SW 1271 (cell line): ENCODE results near the gene SESTD1.
"Not testable (repeated sequence)": the region's sequence is repeated elsewhere in the genome, so short reads cannot be mapped to it uniquely, and the experiment has no call there.

ENCODE experiments used
- DNase-seq, 2 experiments: peaks; one replicate each; lab custom pipeline; 2025; lab: John Stamatoyannopoulos, UW

The SESTD1 gene

GRCh38 chr2:179265082-179265510 lies 464 bp upstream of the SESTD1 start:
- DNase-seq = peak in 1 of 2 experiments; percentile 16

DNA sequence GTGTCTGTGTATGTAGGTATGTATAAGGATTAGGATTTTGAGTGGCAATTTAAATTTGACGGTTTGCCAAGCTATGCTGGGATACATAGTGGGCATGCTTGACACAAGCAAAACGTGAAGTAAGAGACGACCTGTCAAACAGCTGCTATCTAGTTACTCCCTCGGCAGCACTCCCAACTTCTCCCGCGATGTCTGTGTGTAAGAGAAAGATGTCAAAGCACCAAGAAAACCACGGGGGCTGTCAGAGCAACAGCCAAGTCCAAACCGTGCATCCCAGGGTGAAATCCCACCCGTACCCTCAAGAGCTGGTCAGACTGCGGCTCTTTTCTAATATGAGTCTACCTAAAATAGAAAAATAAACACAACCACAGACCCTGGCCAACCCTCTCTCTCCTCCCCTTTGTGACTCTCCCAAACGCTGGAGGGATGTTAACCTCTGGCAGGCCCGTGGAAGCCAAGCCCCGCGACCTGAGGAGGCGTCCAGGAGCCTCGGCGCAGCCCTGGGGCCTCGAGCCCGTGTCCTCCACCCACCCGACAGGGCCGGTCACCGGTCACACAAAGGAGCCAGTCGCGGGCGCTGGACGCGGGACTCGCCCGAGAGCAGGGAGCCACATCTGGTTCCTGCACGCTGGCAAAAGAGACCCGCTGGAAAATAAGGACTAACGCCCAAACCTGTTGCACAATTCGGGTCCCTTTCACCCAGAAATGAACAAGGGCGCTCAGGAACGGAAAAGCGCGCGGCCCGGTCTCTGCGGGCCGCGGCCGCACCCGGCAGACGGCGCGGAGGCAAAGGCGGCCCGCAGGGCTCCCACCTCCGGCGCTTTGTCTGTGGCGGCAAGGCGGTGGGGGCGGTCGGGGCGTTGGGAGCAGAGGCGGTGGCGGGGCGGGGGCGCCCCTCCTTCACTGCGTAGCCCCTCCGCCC lies 925 bp downstream of the SESTD1 start:
- DNase-seq = peak in 1 of 2 experiments; percentile 21

DNA sequence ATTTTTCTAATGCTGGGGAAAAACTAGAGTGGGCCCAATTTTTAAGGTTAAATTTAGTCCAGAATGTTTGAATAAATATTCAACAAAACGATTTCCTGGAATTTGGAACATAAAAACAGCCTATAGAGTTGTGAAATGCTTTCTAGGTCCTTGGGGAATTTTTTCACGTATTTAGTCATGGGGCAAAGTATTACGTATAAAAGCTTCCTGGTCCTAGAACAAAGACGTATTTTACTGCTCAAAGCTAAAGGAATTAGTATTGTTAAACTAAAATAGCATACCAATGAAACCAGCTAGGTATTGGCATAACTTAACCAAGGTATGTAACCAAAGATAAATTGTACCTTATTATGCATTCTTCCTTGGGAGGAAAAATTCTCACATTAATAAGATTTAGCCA lies 1.6 kb downstream of the SESTD1 start:
- no peak for DNase-seq

DNA sequence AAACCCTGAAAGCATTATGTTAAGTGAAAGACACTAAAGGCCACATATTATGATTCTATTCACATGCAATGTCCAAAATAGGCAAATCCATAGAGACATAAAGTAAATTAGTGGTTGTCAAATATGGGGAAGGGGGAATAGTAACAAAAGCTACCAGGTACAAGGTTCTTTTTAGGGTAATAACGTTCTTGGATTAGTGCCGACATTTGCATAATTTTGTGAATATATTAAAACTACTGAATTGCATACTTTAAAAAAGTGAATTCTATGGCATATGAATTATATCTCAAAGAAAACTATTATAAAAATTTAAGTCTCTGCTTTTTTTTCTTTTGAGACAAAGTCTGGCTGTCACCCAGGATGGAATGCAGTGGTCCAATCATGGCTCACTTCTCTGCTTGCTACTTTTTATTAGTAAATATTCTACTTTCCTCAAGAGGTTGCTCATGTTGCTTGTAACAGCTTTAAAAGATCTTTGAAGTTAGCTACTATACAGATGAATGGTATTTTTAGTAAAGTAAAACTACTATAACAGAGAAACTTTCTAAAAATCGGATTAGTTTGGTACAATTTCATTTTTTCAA lies 2.5 kb downstream of the SESTD1 start:
- DNase-seq = no peak

GRCh38 chr2:179261151-179261825 lies 3.3 kb downstream of the SESTD1 start:
- no peak for DNase-seq

DNA sequence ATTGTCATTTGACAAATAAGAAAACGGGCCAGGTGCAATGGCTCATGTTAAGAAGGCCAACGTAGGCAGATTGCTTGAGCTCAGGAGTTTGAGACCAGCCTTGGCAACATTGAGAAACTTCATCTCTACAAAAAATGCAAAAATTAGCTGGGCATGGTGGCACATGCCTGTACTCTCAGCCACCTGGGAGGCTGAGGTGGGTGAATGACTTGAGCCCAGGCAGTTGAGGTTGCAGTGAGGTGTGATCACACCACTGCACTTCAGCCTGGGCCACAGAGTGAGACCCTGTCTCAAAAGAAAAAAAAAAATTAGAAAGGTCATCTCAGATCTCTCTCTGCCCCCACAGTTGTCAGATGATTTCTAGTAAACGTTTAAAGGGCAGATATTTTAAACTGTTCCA lies 4.4 kb downstream of the SESTD1 start:
- DNase-seq = no peak

GRCh38 chr2:179255129-179255528 lies 9.5 kb downstream of the SESTD1 start:
- no peak for DNase-seq

GRCh38 chr2:179253226-179253625 lies 11.4 kb downstream of the SESTD1 start:
- DNase-seq = no peak

DNA sequence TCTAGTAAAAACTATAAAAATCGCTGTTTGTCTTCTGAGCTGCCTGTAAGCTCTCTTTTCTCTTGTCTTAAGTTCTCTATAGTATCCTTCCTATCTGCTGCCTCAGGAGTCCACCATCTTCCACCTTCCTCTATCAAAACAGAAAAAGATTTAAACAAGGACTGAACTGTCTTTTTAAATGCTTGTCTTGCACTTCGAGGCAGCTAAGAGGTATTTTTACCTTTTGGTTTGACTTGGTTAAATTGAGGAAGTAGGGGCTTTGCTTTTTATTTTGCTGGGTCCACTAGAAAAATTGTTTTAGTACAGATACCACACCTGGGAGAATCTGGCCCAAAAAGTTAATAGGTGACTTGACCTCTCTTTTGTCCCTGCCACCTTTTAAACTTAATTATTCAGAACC lies 12.2 kb downstream of the SESTD1 start:
- DNase-seq = no peak

- no peak for DNase-seq
Measured at GRCh38 chr2:179251870-179252269, 12.8 kb downstream of the SESTD1 start.

DNA sequence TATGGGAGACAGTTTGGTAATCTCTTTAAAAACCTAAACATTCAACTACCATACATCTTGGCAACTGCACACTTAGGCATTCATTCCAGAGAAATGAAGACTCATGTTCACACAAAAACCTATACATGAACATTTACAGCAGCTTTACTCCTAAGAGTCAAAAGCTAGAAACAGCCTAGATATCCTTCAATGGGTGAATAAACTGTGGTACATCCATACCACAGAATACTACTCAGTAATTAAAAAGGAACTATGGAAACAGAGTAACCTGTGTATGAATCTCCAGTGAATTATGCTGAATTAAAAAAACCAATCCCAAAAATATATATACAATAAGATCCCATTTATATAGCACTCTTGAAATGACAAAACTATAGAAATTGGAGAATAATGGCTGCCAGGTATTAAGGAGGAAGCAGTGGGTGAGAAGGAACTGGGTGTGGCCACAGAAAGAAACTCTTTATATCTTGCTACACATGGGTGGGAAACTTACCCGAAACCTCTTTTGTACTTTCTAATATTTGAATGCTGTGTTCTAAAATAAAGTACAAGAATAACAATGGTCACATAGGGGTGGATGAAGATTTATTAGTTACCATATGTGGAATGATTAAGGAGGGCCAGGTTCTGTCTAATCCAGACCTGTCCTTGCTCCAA lies 13.7 kb downstream of the SESTD1 start:
- no peak for DNase-seq

- no peak for DNase-seq
Measured at GRCh38 chr2:179250095-179250494, 14.5 kb downstream of the SESTD1 start.

DNA sequence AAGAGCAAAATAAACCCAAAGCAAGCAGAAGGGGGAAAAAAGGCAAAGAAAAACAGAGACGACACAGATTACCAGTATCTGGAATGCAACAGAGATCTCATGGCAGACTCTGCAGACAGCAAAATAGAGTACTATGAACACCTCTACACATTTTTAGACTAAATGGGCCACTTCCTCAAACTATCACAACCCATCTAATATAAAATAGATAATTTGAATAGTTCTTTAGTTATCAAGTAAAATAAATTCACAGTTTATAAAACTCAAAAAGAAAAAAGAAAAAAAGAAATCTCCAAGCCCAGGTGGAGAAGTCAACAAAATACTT lies 16.6 kb downstream of the SESTD1 start:
- DNase-seq = no peak

DNA sequence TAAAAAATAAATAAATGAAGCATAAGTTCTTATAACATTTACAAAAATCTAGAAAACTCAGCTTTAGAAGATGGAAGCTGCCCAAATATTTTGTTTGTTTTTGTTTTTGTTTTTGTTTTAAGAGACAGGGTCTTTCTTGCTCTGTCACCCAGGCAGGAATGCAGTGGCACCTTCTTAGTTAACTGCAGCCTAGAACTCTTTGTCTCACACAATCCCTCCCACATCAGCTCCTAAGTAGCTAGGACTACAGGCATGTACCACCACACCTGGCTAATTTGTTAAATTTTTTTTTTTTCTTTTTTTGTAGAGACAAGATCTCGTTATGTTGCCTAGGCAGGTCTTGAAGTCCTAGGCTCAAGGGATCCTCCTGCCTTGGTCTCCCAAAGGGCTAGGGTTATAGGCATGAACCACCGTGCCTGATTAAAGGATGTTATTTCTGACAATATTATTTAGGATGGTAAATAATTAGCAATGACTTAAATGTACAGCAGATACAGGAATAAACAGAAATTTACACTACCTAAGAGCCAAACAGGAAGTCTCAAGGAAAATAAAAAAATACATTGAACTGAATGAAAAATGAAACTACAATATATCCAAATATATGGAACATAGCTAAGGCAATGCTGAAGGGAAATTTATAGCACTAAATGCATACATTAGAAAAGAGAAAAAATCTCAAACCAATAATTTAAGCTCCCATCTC lies 17.2 kb downstream of the SESTD1 start:
- no peak for DNase-seq

GRCh38 chr2:179245843-179246242 lies 18.8 kb downstream of the SESTD1 start:
- not testable (repeated sequence) for DNase-seq

GRCh38 chr2:179243046-179243445 lies 21.6 kb downstream of the SESTD1 start:
- no peak for DNase-seq

DNA sequence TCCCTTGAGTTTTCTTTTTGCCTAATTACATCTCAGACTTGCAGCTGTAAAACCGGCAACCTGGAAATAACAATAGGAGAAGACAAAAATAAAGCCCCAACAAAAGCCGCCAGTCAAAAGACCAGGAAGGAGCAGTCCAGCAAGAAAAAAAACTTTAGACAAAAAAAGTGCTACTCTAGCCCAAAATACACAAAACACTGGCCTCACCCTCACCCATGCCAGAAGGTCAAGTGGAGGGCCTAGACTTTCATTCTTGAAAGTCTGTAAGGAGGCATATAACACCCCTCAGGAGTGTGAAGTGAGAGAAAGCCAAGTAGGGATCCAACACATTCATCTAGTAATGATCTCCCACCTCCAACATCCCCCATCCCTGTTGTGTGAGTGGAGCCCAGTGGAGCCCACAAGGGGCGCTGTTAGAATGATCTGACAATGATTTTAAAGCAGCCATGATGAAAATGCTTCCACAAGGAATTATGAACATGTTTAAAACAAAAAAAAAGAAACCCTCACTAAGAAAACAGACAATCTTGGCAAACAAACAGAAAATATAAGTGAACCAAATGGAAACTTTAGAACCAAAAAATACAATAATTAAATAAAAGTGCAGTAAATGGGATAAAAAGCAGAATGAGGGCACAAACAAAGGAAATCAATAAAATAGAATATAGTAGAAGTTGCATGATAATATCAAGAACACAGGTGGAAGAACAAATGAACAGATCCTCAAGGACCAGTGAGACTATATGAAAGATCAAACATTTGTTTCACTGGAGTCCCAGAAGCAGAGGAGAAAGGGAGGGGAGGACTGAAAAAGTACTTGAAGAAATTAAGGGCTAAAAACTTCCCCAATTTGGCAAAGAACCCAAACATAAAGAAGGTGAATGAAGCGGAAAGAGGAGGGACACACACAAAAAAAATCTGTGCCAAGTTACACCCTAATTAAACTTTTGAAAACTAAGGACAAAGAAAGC lies 23.9 kb downstream of the SESTD1 start:
- DNase-seq = no peak

DNA sequence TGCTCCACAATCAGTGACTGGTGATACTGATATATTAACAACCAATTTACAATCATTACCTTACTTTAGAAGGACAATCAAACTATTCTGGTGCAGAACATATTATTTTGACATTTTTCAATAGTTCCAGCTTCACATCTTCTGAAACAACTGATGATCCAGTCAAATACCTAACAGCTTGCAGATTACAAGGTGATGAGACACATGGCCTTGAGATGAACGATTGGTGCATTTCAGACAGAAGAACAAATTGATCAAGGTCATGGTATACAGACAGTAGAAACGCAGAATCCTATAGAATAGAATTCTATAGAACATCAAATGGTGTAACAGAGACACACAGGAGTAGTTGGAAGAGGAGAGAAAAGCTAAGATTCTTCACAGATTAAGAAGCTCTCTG lies 24.8 kb downstream of the SESTD1 start:
- DNase-seq = no peak

GRCh38 chr2:179239195-179239594 lies 25.4 kb downstream of the SESTD1 start:
- DNase-seq = peak in 1 of 2 experiments; percentile 24

GRCh38 chr2:179238027-179238426 lies 26.6 kb downstream of the SESTD1 start:
- DNase-seq = no peak
